DMS79 treated with DMSO at 0.1 percent for 48 hours (cell line): ENCODE measurements around the gene MRPL11.
A peak's percentile ranks its signal among the peaks of the same experiment; 100 is the strongest.
"Not testable (repeated sequence)": the region's sequence is repeated elsewhere in the genome, so short reads cannot be mapped to it uniquely, and the experiment has no call there.

Experiments used
- DNase-seq: peaks from one replicate; lab custom pipeline; 2025; lab: John Stamatoyannopoulos, UW

MRPL11 gene

GRCh38 chr11:66467034-66467659 lies 28.5 kb upstream of the MRPL11 start:
- DNase-seq: no peak

- peak; percentile 82 for DNase-seq
These were observed 27.8 kb upstream of the MRPL11 start, which contains the start of gene PELI3 for GRCh38 chr11:66466225-66467033. PELI3 (plus strand) TSS chr11:66466905; CDS start chr11:66468129, 1,224 bp downstream.

GRCh38 chr11:66465373-66466224 lies 27.0 kb upstream of the MRPL11 start:
- no peak for DNase-seq

- no peak for DNase-seq
These were observed 26.3 kb upstream of the MRPL11 start for GRCh38 chr11:66464916-66465315.

GRCh38 chr11:66464116-66464515 lies 25.5 kb upstream of the MRPL11 start:
- not testable (repeated sequence) for DNase-seq

- DNase-seq: no peak
These were observed 24.3 kb upstream of the MRPL11 start for GRCh38 chr11:66462911-66463310.

- no peak for DNase-seq
These were observed 23.4 kb upstream of the MRPL11 start for GRCh38 chr11:66462010-66462409.

- no peak for DNase-seq
These were observed 20.6 kb upstream of the MRPL11 start for GRCh38 chr11:66459138-66459778.

GRCh38 chr11:66457826-66458225 lies 19.2 kb upstream of the MRPL11 start:
- DNase-seq: no peak

- no peak for DNase-seq
These were observed 16.2 kb upstream of the MRPL11 start for GRCh38 chr11:66454828-66455227.

GRCh38 chr11:66454247-66454646 lies 15.6 kb upstream of the MRPL11 start:
- DNase-seq: no peak

GRCh38 chr11:66451663-66452062 lies 13.0 kb upstream of the MRPL11 start:
- no peak for DNase-seq

GRCh38 chr11:66450560-66450959 lies 11.9 kb upstream of the MRPL11 start:
- DNase-seq: no peak

GRCh38 chr11:66448523-66448922 lies 9.9 kb upstream of the MRPL11 start:
- no peak for DNase-seq

- DNase-seq: no peak
These were observed 8.4 kb upstream of the MRPL11 start for GRCh38 chr11:66447012-66447411.

GRCh38 chr11:66443602-66444001 lies 5.0 kb upstream of the MRPL11 start:
- DNase-seq: no peak

GRCh38 chr11:66440940-66441282 lies 2.3 kb upstream of the MRPL11 start:
- not testable (repeated sequence) for DNase-seq

GRCh38 chr11:66440101-66440939 lies 1.7 kb upstream of the MRPL11 start:
- not testable (repeated sequence) for DNase-seq

- no peak for DNase-seq
These were observed 607 bp downstream of the MRPL11 start for GRCh38 chr11:66437979-66438503.

- DNase-seq: no peak
These were observed 6.1 kb downstream of the MRPL11 start for GRCh38 chr11:66432597-66432996.

- DNase-seq: not testable (repeated sequence)
These were observed 6.7 kb downstream of the MRPL11 start for GRCh38 chr11:66431871-66432329.
